Measurements from ENCODE around the gene MARCHF11. TPM values are rescaled to one million over a fixed set of nuclear protein-coding genes. Genes with fewer than 3 reads are reported as not detected.

Gene MARCHF11
- total and polyA plus RNA-seq, 2 of the 8 experiments (the other 6 are each of a cell fraction or from before 2014, with no cell fraction given) = 0.27 to 0.82 TPM

GRCh38 chr5:16131878-16132277 is 47.7 kb downstream of the MARCHF11 start (continued):
- TF ChIP-seq EP300 (IDR thresholded peaks at IDR 0.05; ENCODE audit: borderline replicate concordance in 1 of 2, low read depth in 2 of 2, low read length in 2 of 2) = no peak
- TF ChIP-seq FOSL1 (IDR thresholded peaks at IDR 0.05; ENCODE audit: insufficient read depth, low read depth, low read length) = no peak
- TF ChIP-seq CHD1 (IDR thresholded peaks at IDR 0.05; ENCODE audit: low read depth, low read length) = no peak
- no peak for TF ChIP-seq SP1 (IDR thresholded peaks at IDR 0.05; ENCODE audit: low read depth, low read length)
- no peak for TF ChIP-seq TEAD4 (IDR thresholded peaks at IDR 0.05; ENCODE audit: low read depth, low read length)
- TF ChIP-seq, protein P1, sequence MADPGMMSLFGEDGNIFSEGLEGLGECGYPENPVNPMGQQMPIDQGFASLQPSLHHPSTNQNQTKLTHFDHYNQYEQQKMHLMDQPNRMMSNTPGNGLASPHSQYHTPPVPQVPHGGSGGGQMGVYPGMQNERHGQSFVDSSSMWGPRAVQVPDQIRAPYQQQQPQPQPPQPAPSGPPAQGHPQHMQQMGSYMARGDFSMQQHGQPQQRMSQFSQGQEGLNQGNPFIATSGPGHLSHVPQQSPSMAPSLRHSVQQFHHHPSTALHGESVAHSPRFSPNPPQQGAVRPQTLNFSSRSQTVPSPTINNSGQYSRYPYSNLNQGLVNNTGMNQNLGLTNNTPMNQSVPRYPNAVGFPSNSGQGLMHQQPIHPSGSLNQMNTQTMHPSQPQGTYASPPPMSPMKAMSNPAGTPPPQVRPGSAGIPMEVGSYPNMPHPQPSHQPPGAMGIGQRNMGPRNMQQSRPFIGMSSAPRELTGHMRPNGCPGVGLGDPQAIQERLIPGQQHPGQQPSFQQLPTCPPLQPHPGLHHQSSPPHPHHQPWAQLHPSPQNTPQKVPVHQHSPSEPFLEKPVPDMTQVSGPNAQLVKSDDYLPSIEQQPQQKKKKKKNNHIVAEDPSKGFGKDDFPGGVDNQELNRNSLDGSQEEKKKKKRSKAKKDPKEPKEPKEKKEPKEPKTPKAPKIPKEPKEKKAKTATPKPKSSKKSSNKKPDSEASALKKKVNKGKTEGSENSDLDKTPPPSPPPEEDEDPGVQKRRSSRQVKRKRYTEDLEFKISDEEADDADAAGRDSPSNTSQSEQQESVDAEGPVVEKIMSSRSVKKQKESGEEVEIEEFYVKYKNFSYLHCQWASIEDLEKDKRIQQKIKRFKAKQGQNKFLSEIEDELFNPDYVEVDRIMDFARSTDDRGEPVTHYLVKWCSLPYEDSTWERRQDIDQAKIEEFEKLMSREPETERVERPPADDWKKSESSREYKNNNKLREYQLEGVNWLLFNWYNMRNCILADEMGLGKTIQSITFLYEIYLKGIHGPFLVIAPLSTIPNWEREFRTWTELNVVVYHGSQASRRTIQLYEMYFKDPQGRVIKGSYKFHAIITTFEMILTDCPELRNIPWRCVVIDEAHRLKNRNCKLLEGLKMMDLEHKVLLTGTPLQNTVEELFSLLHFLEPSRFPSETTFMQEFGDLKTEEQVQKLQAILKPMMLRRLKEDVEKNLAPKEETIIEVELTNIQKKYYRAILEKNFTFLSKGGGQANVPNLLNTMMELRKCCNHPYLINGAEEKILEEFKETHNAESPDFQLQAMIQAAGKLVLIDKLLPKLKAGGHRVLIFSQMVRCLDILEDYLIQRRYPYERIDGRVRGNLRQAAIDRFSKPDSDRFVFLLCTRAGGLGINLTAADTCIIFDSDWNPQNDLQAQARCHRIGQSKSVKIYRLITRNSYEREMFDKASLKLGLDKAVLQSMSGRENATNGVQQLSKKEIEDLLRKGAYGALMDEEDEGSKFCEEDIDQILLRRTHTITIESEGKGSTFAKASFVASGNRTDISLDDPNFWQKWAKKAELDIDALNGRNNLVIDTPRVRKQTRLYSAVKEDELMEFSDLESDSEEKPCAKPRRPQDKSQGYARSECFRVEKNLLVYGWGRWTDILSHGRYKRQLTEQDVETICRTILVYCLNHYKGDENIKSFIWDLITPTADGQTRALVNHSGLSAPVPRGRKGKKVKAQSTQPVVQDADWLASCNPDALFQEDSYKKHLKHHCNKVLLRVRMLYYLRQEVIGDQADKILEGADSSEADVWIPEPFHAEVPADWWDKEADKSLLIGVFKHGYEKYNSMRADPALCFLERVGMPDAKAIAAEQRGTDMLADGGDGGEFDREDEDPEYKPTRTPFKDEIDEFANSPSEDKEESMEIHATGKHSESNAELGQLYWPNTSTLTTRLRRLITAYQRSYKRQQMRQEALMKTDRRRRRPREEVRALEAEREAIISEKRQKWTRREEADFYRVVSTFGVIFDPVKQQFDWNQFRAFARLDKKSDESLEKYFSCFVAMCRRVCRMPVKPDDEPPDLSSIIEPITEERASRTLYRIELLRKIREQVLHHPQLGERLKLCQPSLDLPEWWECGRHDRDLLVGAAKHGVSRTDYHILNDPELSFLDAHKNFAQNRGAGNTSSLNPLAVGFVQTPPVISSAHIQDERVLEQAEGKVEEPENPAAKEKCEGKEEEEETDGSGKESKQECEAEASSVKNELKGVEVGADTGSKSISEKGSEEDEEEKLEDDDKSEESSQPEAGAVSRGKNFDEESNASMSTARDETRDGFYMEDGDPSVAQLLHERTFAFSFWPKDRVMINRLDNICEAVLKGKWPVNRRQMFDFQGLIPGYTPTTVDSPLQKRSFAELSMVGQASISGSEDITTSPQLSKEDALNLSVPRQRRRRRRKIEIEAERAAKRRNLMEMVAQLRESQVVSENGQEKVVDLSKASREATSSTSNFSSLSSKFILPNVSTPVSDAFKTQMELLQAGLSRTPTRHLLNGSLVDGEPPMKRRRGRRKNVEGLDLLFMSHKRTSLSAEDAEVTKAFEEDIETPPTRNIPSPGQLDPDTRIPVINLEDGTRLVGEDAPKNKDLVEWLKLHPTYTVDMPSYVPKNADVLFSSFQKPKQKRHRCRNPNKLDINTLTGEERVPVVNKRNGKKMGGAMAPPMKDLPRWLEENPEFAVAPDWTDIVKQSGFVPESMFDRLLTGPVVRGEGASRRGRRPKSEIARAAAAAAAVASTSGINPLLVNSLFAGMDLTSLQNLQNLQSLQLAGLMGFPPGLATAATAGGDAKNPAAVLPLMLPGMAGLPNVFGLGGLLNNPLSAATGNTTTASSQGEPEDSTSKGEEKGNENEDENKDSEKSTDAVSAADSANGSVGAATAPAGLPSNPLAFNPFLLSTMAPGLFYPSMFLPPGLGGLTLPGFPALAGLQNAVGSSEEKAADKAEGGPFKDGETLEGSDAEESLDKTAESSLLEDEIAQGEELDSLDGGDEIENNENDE (IDR thresholded peaks at IDR 0.05; ENCODE audit: insufficient replicate concordance, low read length) = no peak
- TF ChIP-seq SAP30 (IDR thresholded peaks at IDR 0.05; ENCODE audit: insufficient read depth, insufficient replicate concordance, low read length) = no peak

Data from H1 (cell line).